Common myeloid progenitor, CD34-positive (primary cell): ENCODE data around the gene SP110.

Experiments used
- CTCF ChIA-PET: fragments of 350-600 bp; sonication (Branson Sonifier 250); formaldehyde crosslinking; loops from one replicate; lab custom pipeline; 2021; ENCODE audit warnings: antibody characterized with exemption; lab: Charles Lee
- POLR2A ChIA-PET: fragments of 350-600 bp; sonication (Branson Sonifier 250); formaldehyde crosslinking; loops from one replicate; lab custom pipeline; 2021; ENCODE audit warnings: antibody characterized with exemption; lab: Charles Lee
- DNase-seq, 3 donors: peaks; one replicate each; pipeline versions ENCODE4 v3.0.0 to v3.0.0-alpha.2; 2013
- H3K27ac ChIP-seq, 2 experiments: 1 replicate in 1 of 2; 2 replicates in 1 of 2; pipeline ENCODE4 v1.7.0; 2013; ENCODE audit warnings: inconsistent platforms in 2 of 2, low read length in 2 of 2, mild to moderate bottlenecking in 2 of 2, low read depth in 1 of 2, moderate library complexity in 1 of 2; ENCODE audit not compliant: severe bottlenecking in 2 of 2, insufficient read depth in 1 of 2, poor library complexity in 1 of 2
- H3K27me3 ChIP-seq, 5 experiments: replicated peaks in 2 of 5; 1 replicate in 3 of 5; 2 replicates in 2 of 5; pipeline versions ENCODE4 v1.6.1 to v1.7.0; 2013; ENCODE audit warnings: low read length in 4 of 5, mild to moderate bottlenecking in 2 of 5, moderate library complexity in 2 of 5, inconsistent platforms in 1 of 5; ENCODE audit not compliant: insufficient read depth in 5 of 5, control insufficient read depth in 4 of 5
- H3K36me3 ChIP-seq, 4 experiments: 1 replicate in 2 of 4; 2 replicates in 2 of 4; pipeline versions ENCODE4 v1.6.1 to v1.7.0; 2013; ENCODE audit warnings: low read length in 3 of 4, control low read depth in 1 of 4, mild to moderate bottlenecking in 1 of 4; ENCODE audit not compliant: control insufficient read depth in 4 of 4, insufficient read depth in 4 of 4
- H3K4me1 ChIP-seq, 4 experiments: 1 replicate in 3 of 4; 2 replicates in 1 of 4; pipeline versions ENCODE4 v1.6.1 to v1.7.1; 2013; ENCODE audit warnings: low read length in 3 of 4, mild to moderate bottlenecking in 3 of 4, control low read depth in 1 of 4, inconsistent platforms in 1 of 4, moderate library complexity in 1 of 4; ENCODE audit not compliant: control insufficient read depth in 4 of 4, insufficient read depth in 4 of 4; ENCODE audit errors: control extremely low read depth in 1 of 4
- H3K4me3 ChIP-seq, 7 experiments: 1 replicate in 4 of 7; 2 replicates in 3 of 7; pipeline versions ENCODE4 v1.5.1 to v1.7.0; 2013; ENCODE audit warnings: mild to moderate bottlenecking in 7 of 7, low read length in 6 of 7, moderate library complexity in 6 of 7, inconsistent platforms in 2 of 7, low read depth in 2 of 7, control low read depth in 1 of 7; ENCODE audit not compliant: insufficient read depth in 4 of 7, control insufficient read depth in 1 of 7; ENCODE audit errors: extremely low read depth in 1 of 7
- H3K9me3 ChIP-seq, 5 experiments: 1 replicate in 4 of 5; 2 replicates in 1 of 5; pipeline versions ENCODE4 v1.6.1 to v1.7.1; 2013; ENCODE audit warnings: low read length in 4 of 5, mild to moderate bottlenecking in 2 of 5, inconsistent platforms in 1 of 5, low read depth in 1 of 5, moderate library complexity in 1 of 5; ENCODE audit not compliant: control insufficient read depth in 4 of 5, insufficient read depth in 2 of 5; ENCODE audit errors: control extremely low read depth in 1 of 5
- WGBS: methylation state at CpG from one replicate; pipeline ENCODE4 v1.1.5; 2013; ENCODE audit not compliant: insufficient coverage; 5-methylcytosine and 5-hydroxymethylcytosine counted together

SP110 gene

GRCh38 chr2:230152334-230152733 lies 67.5 kb downstream of the SP110 start:
- Histone ChIP-seq H3K9me3 (peaks cover 0 to 4% (median 0%) of the 10 kb centered on the region in 5 experiments), H3K4me1 (peaks cover 4 to 33% (median 32%) of the 10 kb centered on the region in 4 experiments), H3K36me3 (no peaks in the 10 kb centered on the region), H3K27ac (no peak overlapping the region), H3K27me3 (no peaks in the 10 kb centered on the region), H3K4me3 (no peak overlapping the region)
- WGBS, result 100% methylated on average over 1 of the region's 2 CpGs
- CTCF ChIA-PET, result interaction anchor here (0.7 to 1.7 kb wide), 4 partner anchors 16 to 144 kb away, joined by 3 to 4 read pairs (median 3); partner anchors contain the start of gene SLC16A14
- DNase-seq, result no peak
- POLR2A ChIA-PET, result no interaction called here

GRCh38 chr2:230144355-230144754 lies 75.4 kb downstream of the SP110 start:
- DNase-seq, result no peak
- Histone ChIP-seq H3K27me3 (no peaks in the 10 kb centered on the region), H3K9me3 (peaks cover 0 to 10% (median 0%) of the 10 kb centered on the region in 5 experiments), H3K27ac (no peak overlapping the region), H3K36me3 (no peaks in the 10 kb centered on the region), H3K4me1 (peaks cover 0 to 6% (median 2%) of the 10 kb centered on the region in 4 experiments), H3K4me3 (no peak overlapping the region)
- CTCF ChIA-PET, result interaction anchor here (1.6 kb wide), 1 partner anchor 10 kb away, joined by 6 read pairs; no protein-coding TSS in a partner anchor
- WGBS, result 56% methylated on average over 1 of the region's 1 CpG
- POLR2A ChIA-PET, result no interaction called here

- Histone ChIP-seq H3K4me1 (peaks cover 4 to 18% (median 10%) of the 10 kb centered on the region in 4 experiments), H3K27me3 (no peaks in the 10 kb centered on the region), H3K9me3 (peaks cover 0 to 10% (median 0%) of the 10 kb centered on the region in 5 experiments), H3K36me3 (no peaks in the 10 kb centered on the region), H3K27ac (no peak overlapping the region), H3K4me3 (no peak overlapping the region)
- DNase-seq, result no peak
- CTCF ChIA-PET, result no interaction called here
- WGBS, result 100% methylated on average over 3 of the region's 3 CpGs
- POLR2A ChIA-PET, result no interaction called here
These were observed 79.1 kb downstream of the SP110 start for GRCh38 chr2:230140667-230141066.

GRCh38 chr2:230137902-230138539 lies 81.8 kb downstream of the SP110 start:
- peaks cover 13 to 32% (median 23%) of the 10 kb centered on the region in 4 experiments for H3K4me1 ChIP-seq
- no CpG with 5 or more reads among the region's 1 CpG for WGBS
- DNase-seq, result peak in 1 of 3 donors; percentile 39
- no peaks in the 10 kb centered on the region for H3K36me3 ChIP-seq
- H3K27ac ChIP-seq, result no peak overlapping the region
- H3K9me3 ChIP-seq, result peaks cover 0 to 22% (median 11%) of the 10 kb centered on the region in 5 experiments
- H3K27me3 ChIP-seq, result no peaks in the 10 kb centered on the region
- no peak overlapping the region for H3K4me3 ChIP-seq
- POLR2A ChIA-PET, result interaction anchor here (1.4 kb wide), 1 partner anchor 71 kb away, joined by 3 read pairs; no protein-coding TSS in a partner anchor
- CTCF ChIA-PET, result interaction anchor here (1.0 to 1.7 kb wide), 2 partner anchors 22 to 71 kb away, joined by 3 to 4 read pairs; no protein-coding TSS in a partner anchor

- 16% methylated on average over 4 of the region's 4 CpGs for WGBS
- Histone ChIP-seq H3K4me3 (peak overlapping the region in 2 of 7 experiments; percentile 5 to 6), H3K27me3 (no peaks in the 10 kb centered on the region), H3K27ac (peak overlapping the region in 1 of 2 experiments; percentile 15), H3K9me3 (peaks cover 0 to 14% (median 11%) of the 10 kb centered on the region in 5 experiments), H3K4me1 (peaks cover 13 to 32% (median 23%) of the 10 kb centered on the region in 4 experiments), H3K36me3 (no peaks in the 10 kb centered on the region)
- ChIA-PET CTCF (interaction anchor here (0.7 to 4.1 kb wide), 8 partner anchors 9 to 68 kb away, joined by 3 to 30 read pairs (median 8); partner anchors contain the start of gene SLC16A14), POLR2A (interaction anchor here (0.6 to 2.1 kb wide), 3 partner anchors 10 to 127 kb away, joined by 3 to 11 read pairs (median 10); no protein-coding TSS in a partner anchor)
- no peak for DNase-seq
These were observed 84.7 kb downstream of the SP110 start for GRCh38 chr2:230135130-230135525.

- Histone ChIP-seq H3K9me3 (peaks cover 0 to 14% (median 11%) of the 10 kb centered on the region in 5 experiments), H3K27me3 (no peaks in the 10 kb centered on the region), H3K27ac (peak overlapping the region; percentile 10 to 72), H3K4me3 (no peak overlapping the region), H3K36me3 (no peaks in the 10 kb centered on the region), H3K4me1 (peaks cover 13 to 32% (median 23%) of the 10 kb centered on the region in 4 experiments)
- ChIA-PET POLR2A (interaction anchor here (0.6 to 2.1 kb wide), 3 partner anchors 10 to 126 kb away, joined by 3 to 11 read pairs (median 10); no protein-coding TSS in a partner anchor), CTCF (interaction anchor here (0.7 to 4.1 kb wide), 8 partner anchors 9 to 67 kb away, joined by 3 to 30 read pairs (median 8); partner anchors contain the start of gene SLC16A14)
- WGBS, result 0% methylated on average over 1 of the region's 1 CpG
- peak; percentile 89 to 98 (median 96) for DNase-seq
These were observed 85.2 kb downstream of the SP110 start for GRCh38 chr2:230134496-230135129.
